GM12878 (cell line): ENCODE measurements around the gene SUPT3H. TPM values are rescaled to one million over a fixed set of nuclear protein-coding genes. Genes with fewer than 3 reads are reported as not detected.

Experiments used
- ATAC-seq: fragments of 200-7000 bp; cut with Tn5 transposase; 3 replicates; pipeline ENCODE4 v1.9.1; 2020; ENCODE audit warnings: mild to moderate bottlenecking, moderate library complexity
- BruUV-seq: library from RNA; stranded (reverse); fragments of 400-500 nt; replicated peaks from 2 replicates; lab custom pipeline; 2021; lab: Mats Ljungman, UMichigan
- CTCF ChIA-PET: fragments of 300-600 bp; sonication (Branson Sonifier 250); formaldehyde crosslinking; extraction: SDS; loops from one replicate; lab custom pipeline; 2021; ENCODE audit warnings: inconsistent platforms; lab: Yijun Ruan, JAX
- POLR2A ChIA-PET: fragments of 350-600 bp; formaldehyde crosslinking; extraction: SDS; loops from one replicate; lab custom pipeline; 2021; ENCODE audit warnings: inconsistent platforms; lab: Charles Lee
- RAD21 ChIA-PET: fragments of 300-600 bp; sonication (Branson Sonifier 250); formaldehyde crosslinking; loops from one replicate; lab custom pipeline; 2023; ENCODE audit warnings: antibody characterized with exemption; ENCODE audit not compliant: unreplicated experiment; lab: Charles Lee
- SMC1A ChIA-PET: fragments of 300-600 bp; sonication (Branson Sonifier 250); formaldehyde crosslinking; loops from one replicate; lab custom pipeline; 2023; ENCODE audit not compliant: unreplicated experiment, uncharacterized antibody; lab: Charles Lee
- DNase-seq: peaks from one replicate; pipeline ENCODE4 v3.0.0-alpha.2; 2011; ENCODE audit warnings: low read depth, low spot score
- FAIRE-seq: peaks from 3 replicates; lab custom pipeline; 2011; peaks lifted over from hg19 to GRCh38; lab: Jason Lieb, UNC
- H2AFZ ChIP-seq: 2 replicates; pipeline ENCODE4 v1.6.0; 2011; ENCODE audit warnings: low read depth, low read length, control low read depth; ENCODE audit not compliant: control insufficient read depth
- H3K27ac ChIP-seq: 2 replicates; pipeline ENCODE4 v1.5.1; 2011; ENCODE audit warnings: control low read depth; ENCODE audit not compliant: control insufficient read depth, insufficient read depth
- H3K27me3 ChIP-seq, 2 experiments: replicated peaks in 1 of 2; 2 replicates each; pipeline versions ENCODE4 v1.6.0 to v1.6.1; 2011; ENCODE audit warnings: low read length in 1 of 2; ENCODE audit not compliant: control insufficient read depth in 2 of 2, insufficient read depth in 2 of 2
- H3K36me3 ChIP-seq, 2 experiments: 2 replicates each; pipeline ENCODE4 v1.5.1; 2011; ENCODE audit warnings: low read length in 1 of 2; ENCODE audit not compliant: control insufficient read depth in 2 of 2, insufficient read depth in 2 of 2
- H3K4me1 ChIP-seq: 2 replicates; pipeline ENCODE4 v1.6.1; 2011; ENCODE audit warnings: mild to moderate bottlenecking, low read length, moderate library complexity, mixed read lengths; ENCODE audit not compliant: control insufficient read depth, insufficient read depth
- H3K4me2 ChIP-seq: 2 replicates; pipeline ENCODE4 v1.6.0; 2011; ENCODE audit warnings: control low read depth; ENCODE audit not compliant: control insufficient read depth, insufficient read depth
- H3K4me3 ChIP-seq: fragments of 200-600 bp; sonication (generic); 2 replicates; pipeline ENCODE4 v1.5.1; 2016
- H3K79me2 ChIP-seq: 2 replicates; pipeline ENCODE4 v1.6.0; 2011; ENCODE audit warnings: low read length; ENCODE audit not compliant: control insufficient read depth, insufficient read depth
- H3K9ac ChIP-seq: 2 replicates; pipeline ENCODE4 v1.8.0; 2011; ENCODE audit warnings: low read length, control low read depth, mixed read lengths; ENCODE audit not compliant: control insufficient read depth, insufficient read depth
- H3K9me3 ChIP-seq: replicated peaks from 3 replicates; pipeline ENCODE4 v1.5.1; 2011; ENCODE audit warnings: mild to moderate bottlenecking, low read length; ENCODE audit not compliant: control insufficient read depth, insufficient read depth
- H4K20me1 ChIP-seq: 2 replicates; pipeline ENCODE4 v1.6.0; 2011; ENCODE audit not compliant: control insufficient read depth, insufficient read depth
- BMI1 ChIP-seq: fragments of 450-650 bp; IDR thresholded peaks from 2 replicates; pipeline ENCODE4 v1.6.1; 2016; ENCODE audit warnings: mild to moderate bottlenecking, moderate library complexity, borderline replicate concordance
- CEBPB ChIP-seq, 2 experiments: fragments of 150-350 bp in 1 of 2; IDR thresholded peaks; 2 replicates each; pipeline ENCODE4 v1.6.1; 2012 to 2014; ENCODE audit warnings: low read depth in 2 of 2, low read length in 2 of 2, borderline replicate concordance in 1 of 2, inconsistent platforms in 1 of 2
- EGR1 ChIP-seq, 2 experiments: IDR thresholded peaks; 1 replicate in 1 of 2; 2 replicates in 1 of 2; pipeline ENCODE4 v1.6.1; 2011 to 2012; ENCODE audit warnings: low read depth in 2 of 2, low read length in 2 of 2, borderline replicate concordance in 1 of 2, mild to moderate bottlenecking in 1 of 2, moderate library complexity in 1 of 2
- ESRRA ChIP-seq: IDR thresholded peaks from 2 replicates; pipeline ENCODE4 v1.6.1; 2012; ENCODE audit warnings: mild to moderate bottlenecking, low read length, improper control_type of control experiment
- KAT2A ChIP-seq: conservative IDR thresholded peaks from 2 replicates; pipeline ENCODE4 v1.6.1; 2011; ENCODE audit warnings: low read depth, low read length; ENCODE audit not compliant: control insufficient read depth
- MYC ChIP-seq: IDR thresholded peaks from 2 replicates; pipeline ENCODE4 v1.6.1; 2011; ENCODE audit warnings: mild to moderate bottlenecking, low read length, moderate library complexity, inconsistent platforms; ENCODE audit not compliant: insufficient read depth, insufficient replicate concordance, insufficient read length, severe bottlenecking
- NRF1 ChIP-seq: conservative IDR thresholded peaks from 2 replicates; pipeline ENCODE4 v1.6.1; 2011; ENCODE audit warnings: mild to moderate bottlenecking, low read depth, low read length, improper control_type of control experiment
- PAX5 ChIP-seq: IDR thresholded peaks from 2 replicates; pipeline ENCODE4 v1.6.1; 2011; ENCODE audit warnings: low read depth, low read length, borderline replicate concordance
- PAX8 ChIP-seq: fragments of 450-650 bp; IDR thresholded peaks from 2 replicates; pipeline ENCODE4 v1.6.1; 2017; ENCODE audit warnings: mild to moderate bottlenecking, moderate library complexity
- POLR2AphosphoS2 ChIP-seq: IDR thresholded peaks from 2 replicates; pipeline ENCODE4 v1.6.1; 2011; ENCODE audit warnings: low read depth, mild to moderate bottlenecking, low read length, improper control_type of control experiment, moderate library complexity
- RB1 ChIP-seq: fragments of 450-650 bp; formaldehyde crosslinking; IDR thresholded peaks from 2 replicates; pipeline ENCODE4 v1.6.1; 2017; ENCODE audit warnings: mild to moderate bottlenecking, borderline replicate concordance
- SIN3A ChIP-seq: IDR thresholded peaks from 2 replicates; pipeline ENCODE4 v1.6.1; 2012; ENCODE audit warnings: low read depth, low read length, improper control_type of control experiment
- SREBF1 ChIP-seq: IDR thresholded peaks from 2 replicates; pipeline ENCODE4 v1.6.1; 2012; ENCODE audit warnings: mild to moderate bottlenecking, low read length
- TBL1XR1 ChIP-seq: IDR thresholded peaks from 2 replicates; pipeline ENCODE4 v1.6.1; 2012; ENCODE audit warnings: low read depth, low read length, improper control_type of control experiment
- TCF3 ChIP-seq: IDR thresholded peaks from 2 replicates; pipeline ENCODE4 v1.6.1; 2012; ENCODE audit warnings: low read depth, mild to moderate bottlenecking, low read length, borderline replicate concordance; ENCODE audit not compliant: insufficient read depth
- ZNF274 ChIP-seq: IDR thresholded peaks from one replicate; pipeline ENCODE4 v1.8.0; 2011; ENCODE audit not compliant: insufficient read length, insufficient read depth
- WGBS: methylation state at CpG from one replicate; pipeline ENCODE4 v1.1.6; 2016; ENCODE audit warnings: low lambda C conversion rate; ENCODE audit not compliant: insufficient replicate concordance, insufficient coverage; ENCODE audit errors: missing lambda C conversion rate; 5-methylcytosine and 5-hydroxymethylcytosine counted together
- in situ Hi-C: fragments of 300-500 bp; cut with MboI; formaldehyde crosslinking; loops from 9 replicates; pipeline ENCODE4 v1.14.3; 2018; ENCODE audit warnings: mixed read lengths
- intact Hi-C: fragments of 100-400 bp; cut with micrococcal nuclease; formaldehyde crosslinking; loops from one replicate; pipeline ENCODE4 v1.14.2; 2022; ENCODE audit not compliant: unreplicated experiment
- polyA plus RNA-seq, 11 experiments: library from polyadenylated mRNA; depleted of rRNA in 4 of 11; unstranded in 6 of 11; stranded (reverse) in 5 of 11; fragments of >200 nt; fragmentation: Nextera tagmentation in 4 of 11; fragmentation: Illumina TruSeq in 1 of 11; extraction: Ambion mirVana in 4 of 11; extraction: Trizol in 1 of 11; gene quantifications; 1 replicate in 1 of 11; 2 replicates in 10 of 11; pipeline versions ENCODE4 v1.2.1 to v1.2.3, GENCODE V29; 2011 to 2016; ENCODE audit warnings: inconsistent platforms in 2 of 11, missing spikeins in 2 of 11, low read depth in 1 of 11
- total RNA-seq, 4 experiments: library from RNA; depleted of rRNA in 3 of 4; stranded (reverse); fragments of >200 nt in 3 of 4; fragmentation: Illumina TruSeq in 1 of 4; extraction: Trizol in 1 of 4; gene quantifications; 2 replicates each; pipeline versions ENCODE4 v1.2.1 to v1.2.3, GENCODE V29; 2013 to 2021
- TF ChIP-seq, protein P1 (sequence below): fragments of 450-650 bp; IDR thresholded peaks from 2 replicates; pipeline ENCODE4 v1.6.1; 2016; ENCODE audit warnings: mild to moderate bottlenecking

The SUPT3H gene
- total and polyA plus RNA-seq, 10 of the 15 experiments (the other 5 are each of a cell fraction or from before 2014, with no cell fraction given), result 0.51 to 3.7 (median 2.0) TPM

DNA sequence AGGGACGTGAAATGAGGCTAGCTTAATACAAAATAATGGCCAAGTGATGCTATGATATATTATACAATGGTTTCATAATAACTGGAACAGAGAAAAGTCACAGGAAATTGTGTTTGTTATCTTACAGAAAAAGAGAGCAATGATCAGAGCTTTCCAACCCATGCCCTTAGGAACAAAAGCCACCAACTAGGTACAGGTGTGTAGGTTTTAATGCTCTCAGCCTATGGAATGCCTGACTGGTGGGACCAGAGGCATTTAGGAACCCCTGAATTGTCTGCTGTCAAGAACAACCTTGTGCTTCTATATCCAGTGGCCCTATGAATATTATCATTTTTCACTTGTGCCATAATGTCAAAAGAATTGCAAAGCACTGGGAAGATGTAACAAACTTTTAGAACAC, 182.6 kb downstream of the SUPT3H start:
- ChIA-PET RAD21 (no interaction called here), POLR2A (no interaction called here)
- BruUV-seq, result no TSS peak
- no peak for ATAC-seq
- Histone ChIP-seq H3K4me1 (no peaks in the 10 kb centered on the region), H2AFZ (no peak overlapping the region), H3K79me2 (no peaks in the 10 kb centered on the region), H4K20me1 (no peaks in the 10 kb centered on the region), H3K9ac (no peak overlapping the region), H3K4me3 (no peak overlapping the region), H3K27ac (no peak overlapping the region), H3K36me3 (no peaks in the 10 kb centered on the region)
- WGBS, result 0% methylated on average over 1 of the region's 1 CpG
- in situ Hi-C loops (no loop called here), intact Hi-C loops (no loop called here)
- TF ChIP-seq PAX8 (no peak), ZNF274 (no peak)
- TF ChIP-seq, all 136 proteins: peak for 0
- H3K27me3 ChIP-seq, result no peaks in the 10 kb centered on the region
- no peak for DNase-seq
- CTCF ChIA-PET, result interaction anchor here (1.1 kb wide), 1 partner anchor 30 kb away, joined by 3 read pairs; no protein-coding TSS in a partner anchor
- no peak for FAIRE-seq
- H3K4me2 ChIP-seq, result no peak overlapping the region
- H3K9me3 ChIP-seq, result no peaks in the 10 kb centered on the region
- SMC1A ChIA-PET, result interaction anchor here (0.7 to 1.4 kb wide), 4 partner anchors 13 to 520 kb away, joined by 3 to 4 read pairs (median 4); no protein-coding TSS in a partner anchor

DNA sequence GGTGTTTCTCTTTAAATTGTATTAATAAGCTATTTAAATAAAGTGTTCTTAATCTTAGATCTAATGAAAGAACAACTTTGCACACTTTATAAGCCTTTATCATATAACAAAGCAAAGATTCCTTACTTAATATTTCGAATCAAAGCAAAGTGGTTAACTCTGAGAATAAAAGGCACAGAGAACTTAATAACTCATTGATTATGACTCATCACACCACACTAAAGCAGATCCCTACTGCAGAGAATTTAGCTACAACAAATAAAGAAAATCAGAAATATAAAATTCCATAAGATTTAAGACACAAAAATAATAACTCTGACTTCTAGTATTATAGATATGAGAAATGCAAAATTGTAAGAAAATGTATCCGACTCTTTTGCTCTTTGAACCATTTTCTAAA, 185.2 kb downstream of the SUPT3H start:
- Histone ChIP-seq H3K9me3 (no peaks in the 10 kb centered on the region), H2AFZ (no peak overlapping the region), H3K79me2 (no peaks in the 10 kb centered on the region), H3K9ac (no peak overlapping the region), H3K4me2 (no peak overlapping the region), H3K36me3 (no peaks in the 10 kb centered on the region), H3K4me1 (no peaks in the 10 kb centered on the region), H3K4me3 (no peak overlapping the region), H3K27ac (no peak overlapping the region), H4K20me1 (no peaks in the 10 kb centered on the region), H3K27me3 (no peaks in the 10 kb centered on the region)
- ChIA-PET SMC1A (interaction anchor here (0.7 to 1.6 kb wide), 6 partner anchors 36 to 522 kb away, joined by 3 to 5 read pairs (median 3); no protein-coding TSS in a partner anchor), RAD21 (interaction anchor here (1.0 to 1.2 kb wide), 2 partner anchors 37 to 522 kb away, joined by 3 read pairs; no protein-coding TSS in a partner anchor), CTCF (no interaction called here), POLR2A (no interaction called here)
- DNase-seq (no peak), ATAC-seq (no peak), FAIRE-seq (no peak)
- WGBS, result 30% methylated on average over 2 of the region's 2 CpGs
- intact Hi-C loops, result no loop called here
- in situ Hi-C loops, result no loop called here
- TF ChIP-seq SIN3A (no peak), CEBPB (IDR thresholded peaks at IDR 0.05; ENCODE audit: borderline replicate concordance in 1 of 2, low read depth in 2 of 2, low read length in 2 of 2) (no peak), POLR2AphosphoS2 (no peak), MYC (no peak), TBL1XR1 (no peak), ESRRA (no peak), EGR1 (IDR thresholded peaks at IDR 0.05; ENCODE audit: borderline replicate concordance in 1 of 2, low read depth in 2 of 2, low read length in 2 of 2) (no peak), NRF1 (no peak), KAT2A (no peak), TCF3 (no peak), PAX5 (no peak), RB1 (no peak), BMI1 (no peak), SREBF1 (no peak)
- TF ChIP-seq, protein P1, sequence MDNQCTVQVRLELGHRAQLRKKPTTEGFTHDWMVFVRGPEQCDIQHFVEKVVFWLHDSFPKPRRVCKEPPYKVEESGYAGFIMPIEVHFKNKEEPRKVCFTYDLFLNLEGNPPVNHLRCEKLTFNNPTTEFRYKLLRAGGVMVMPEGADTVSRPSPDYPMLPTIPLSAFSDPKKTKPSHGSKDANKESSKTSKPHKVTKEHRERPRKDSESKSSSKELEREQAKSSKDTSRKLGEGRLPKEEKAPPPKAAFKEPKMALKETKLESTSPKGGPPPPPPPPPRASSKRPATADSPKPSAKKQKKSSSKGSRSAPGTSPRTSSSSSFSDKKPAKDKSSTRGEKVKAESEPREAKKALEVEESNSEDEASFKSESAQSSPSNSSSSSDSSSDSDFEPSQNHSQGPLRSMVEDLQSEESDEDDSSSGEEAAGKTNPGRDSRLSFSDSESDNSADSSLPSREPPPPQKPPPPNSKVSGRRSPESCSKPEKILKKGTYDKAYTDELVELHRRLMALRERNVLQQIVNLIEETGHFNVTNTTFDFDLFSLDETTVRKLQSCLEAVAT, result no peak
- BruUV-seq, result no TSS peak
